Lower leg skin (tissue), 3 donors: ENCODE data around the gene ADAMTS9.

Source experiments
- POLR2A ChIP-seq, 2 donors: fragments of 450-650 bp; IDR thresholded peaks; one replicate each; pipeline ENCODE4 v1.6.1; 2016 to 2017; ENCODE audit warnings: antibody characterized with exemption in 2 of 2, mild to moderate bottlenecking in 1 of 2, moderate library complexity in 1 of 2
- TF ChIP-seq, protein P1 (sequence below), 3 donors: fragments of 450-650 bp; IDR thresholded peaks; one replicate each; pipeline ENCODE4 v1.5.1; 2016; ENCODE audit warnings: antibody characterized with exemption in 3 of 3, mild to moderate bottlenecking in 3 of 3, moderate library complexity in 2 of 3

DNA sequence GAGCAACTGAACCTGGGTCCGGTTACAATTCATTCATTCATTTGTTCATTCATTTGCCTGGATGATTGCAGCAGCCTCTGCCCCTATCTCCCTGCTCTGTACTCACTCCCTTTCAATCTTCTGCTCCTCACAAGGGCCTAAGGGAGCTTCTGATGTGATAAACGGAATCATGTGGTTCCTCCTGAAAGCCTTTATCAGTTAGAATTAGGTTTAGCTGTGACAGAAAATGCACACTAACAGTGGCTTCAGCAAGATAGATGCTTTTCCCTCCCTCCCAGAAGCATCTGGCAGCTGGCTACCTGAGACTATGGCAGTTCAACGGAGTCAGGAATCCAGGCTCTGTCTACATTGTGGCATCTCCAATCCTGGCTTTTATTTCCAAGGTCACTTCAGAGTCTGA lies 196.0 kb downstream of the ADAMTS9 start:
- TF ChIP-seq, protein P1, sequence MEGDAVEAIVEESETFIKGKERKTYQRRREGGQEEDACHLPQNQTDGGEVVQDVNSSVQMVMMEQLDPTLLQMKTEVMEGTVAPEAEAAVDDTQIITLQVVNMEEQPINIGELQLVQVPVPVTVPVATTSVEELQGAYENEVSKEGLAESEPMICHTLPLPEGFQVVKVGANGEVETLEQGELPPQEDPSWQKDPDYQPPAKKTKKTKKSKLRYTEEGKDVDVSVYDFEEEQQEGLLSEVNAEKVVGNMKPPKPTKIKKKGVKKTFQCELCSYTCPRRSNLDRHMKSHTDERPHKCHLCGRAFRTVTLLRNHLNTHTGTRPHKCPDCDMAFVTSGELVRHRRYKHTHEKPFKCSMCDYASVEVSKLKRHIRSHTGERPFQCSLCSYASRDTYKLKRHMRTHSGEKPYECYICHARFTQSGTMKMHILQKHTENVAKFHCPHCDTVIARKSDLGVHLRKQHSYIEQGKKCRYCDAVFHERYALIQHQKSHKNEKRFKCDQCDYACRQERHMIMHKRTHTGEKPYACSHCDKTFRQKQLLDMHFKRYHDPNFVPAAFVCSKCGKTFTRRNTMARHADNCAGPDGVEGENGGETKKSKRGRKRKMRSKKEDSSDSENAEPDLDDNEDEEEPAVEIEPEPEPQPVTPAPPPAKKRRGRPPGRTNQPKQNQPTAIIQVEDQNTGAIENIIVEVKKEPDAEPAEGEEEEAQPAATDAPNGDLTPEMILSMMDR (IDR thresholded peaks at IDR 0.05) = no peak
- no peak for TF ChIP-seq POLR2A (IDR thresholded peaks at IDR 0.05)
